NCI-H748 treated with DMSO at 0.1 percent for 48 hours (cell line): Measurements from ENCODE around the gene KIR3DL2.
"Not testable (repeated sequence)": the region's sequence is repeated elsewhere in the genome, so short reads cannot be mapped to it uniquely, and the experiment has no call there.

Source experiments
- DNase-seq: peaks from one replicate; lab custom pipeline; 2025; lab: John Stamatoyannopoulos, UW

Gene KIR3DL2

DNA sequence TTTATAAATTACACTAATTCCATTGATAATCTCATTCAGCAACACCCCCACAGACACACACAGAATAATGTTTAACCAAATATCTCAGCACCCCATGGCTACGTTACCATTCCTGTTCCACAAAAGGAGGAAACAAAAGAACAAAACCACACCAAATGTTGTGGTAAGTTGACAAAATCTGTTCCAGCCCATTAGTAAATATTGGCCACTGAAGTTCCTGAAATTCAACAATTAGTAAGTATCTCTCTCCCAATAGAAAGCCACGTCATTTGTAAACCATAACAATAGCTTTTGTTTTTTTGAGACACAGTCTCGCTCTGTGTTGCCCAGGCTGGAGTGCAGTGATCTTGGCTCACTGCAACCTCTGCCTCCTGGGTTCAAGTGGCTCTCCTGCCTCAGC lies 21.5 kb downstream of the KIR3DL2 start:
- no peak for DNase-seq

DNA sequence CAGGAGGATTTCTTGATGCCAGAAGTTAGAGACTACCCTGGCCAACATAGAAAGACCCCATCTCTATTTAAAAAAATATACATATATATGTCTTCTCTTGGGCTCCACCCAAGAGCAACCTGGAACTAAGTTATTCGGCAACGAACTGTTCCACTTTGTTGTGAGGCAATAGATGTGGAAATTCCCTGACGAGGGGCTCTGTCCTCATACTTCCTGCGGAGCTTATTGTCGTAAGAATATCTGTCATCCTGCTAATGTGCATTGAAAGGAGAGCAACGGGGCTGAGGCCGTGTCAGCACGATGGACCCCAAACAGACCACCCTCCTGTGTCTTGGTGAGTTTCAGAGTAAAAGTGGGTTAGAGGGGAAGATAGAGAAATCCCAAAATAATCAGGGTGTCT lies 23.7 kb downstream of the KIR3DL2 start, which contains the start of gene FCAR:
FCAR (plus strand) TSS at position 246 of the 400 bp plus-strand sequence; CDS start at position 301, 55 bp downstream.
- no peak for DNase-seq

DNA sequence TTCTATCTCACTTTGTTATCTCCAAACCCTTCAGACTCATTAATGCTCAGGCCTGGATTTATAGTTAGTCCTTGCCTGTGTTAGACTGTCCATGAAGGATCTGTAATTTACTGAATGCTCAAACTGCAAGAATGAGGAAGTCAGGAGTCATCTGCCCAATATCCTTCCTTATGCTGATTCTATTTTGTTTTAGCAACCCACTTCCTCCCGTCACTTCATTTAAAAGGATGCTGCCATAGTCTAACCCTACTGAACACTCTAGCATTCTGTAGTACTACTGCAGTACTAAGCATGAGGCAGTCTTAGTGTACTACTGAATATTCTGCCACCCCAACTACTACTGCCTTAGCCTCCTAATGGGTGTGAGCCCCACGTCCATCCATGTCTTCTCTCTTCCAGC lies 25.3 kb downstream of the KIR3DL2 start:
- DNase-seq: no peak

DNA sequence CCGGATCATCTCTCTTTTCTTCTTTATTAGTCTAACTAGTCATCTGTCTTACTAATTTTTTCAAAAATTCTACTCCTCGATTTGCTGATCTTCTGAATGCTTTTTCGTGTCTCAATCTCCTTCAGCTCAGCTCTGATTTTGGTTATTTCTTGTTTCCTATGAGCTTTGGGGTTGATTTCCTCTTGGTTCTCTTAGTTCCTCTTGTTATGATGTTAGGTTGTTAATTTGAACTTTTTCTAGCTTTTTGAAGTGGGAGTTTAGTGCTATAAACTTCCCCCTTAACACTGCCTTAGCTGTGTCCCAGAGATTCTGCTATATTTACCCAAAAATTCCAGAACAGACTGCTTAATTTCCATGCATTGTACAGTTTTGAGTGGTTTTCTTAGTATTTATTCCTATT lies 27.2 kb downstream of the KIR3DL2 start:
- DNase-seq: no peak

DNA sequence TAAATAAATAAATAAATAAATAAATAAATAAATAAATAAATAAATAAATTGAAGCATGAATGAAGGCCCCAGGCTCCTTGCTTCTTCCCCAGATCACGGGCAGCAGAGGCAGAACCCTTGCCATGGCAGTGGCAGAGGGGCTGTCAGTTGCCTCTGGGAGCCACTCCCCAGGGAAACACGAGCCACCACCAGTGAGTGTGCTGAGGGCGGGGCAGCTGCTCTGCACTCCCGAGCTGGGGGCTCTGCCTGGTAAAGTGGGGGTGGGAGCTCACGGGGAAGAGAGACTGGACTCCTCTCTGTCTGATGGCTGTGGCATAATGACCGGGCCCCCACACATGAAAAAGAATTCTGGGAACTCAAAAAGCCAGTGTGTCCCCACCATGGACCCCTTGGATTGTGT lies 31.6 kb downstream of the KIR3DL2 start:
- no peak for DNase-seq

DNA sequence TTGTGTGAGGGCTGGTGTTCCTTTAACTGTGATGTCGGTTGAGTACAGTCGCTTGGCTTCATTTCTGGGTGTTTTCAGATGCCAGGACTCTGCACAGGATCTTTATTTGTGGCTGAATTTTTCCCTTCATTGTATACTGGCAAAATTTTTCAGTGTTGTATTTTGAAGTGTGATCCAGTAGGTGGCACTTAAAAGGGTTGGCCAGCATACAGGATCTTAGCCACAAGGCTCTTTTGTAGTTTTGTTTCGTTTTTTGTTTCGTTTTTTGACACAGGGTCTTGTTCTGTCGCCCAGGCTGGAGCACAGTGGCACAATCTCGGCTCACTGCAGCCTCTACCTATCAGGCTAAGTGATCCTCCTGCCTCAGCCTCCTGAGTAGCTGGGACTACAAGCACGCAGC lies 32.5 kb downstream of the KIR3DL2 start:
- DNase-seq: no peak

DNA sequence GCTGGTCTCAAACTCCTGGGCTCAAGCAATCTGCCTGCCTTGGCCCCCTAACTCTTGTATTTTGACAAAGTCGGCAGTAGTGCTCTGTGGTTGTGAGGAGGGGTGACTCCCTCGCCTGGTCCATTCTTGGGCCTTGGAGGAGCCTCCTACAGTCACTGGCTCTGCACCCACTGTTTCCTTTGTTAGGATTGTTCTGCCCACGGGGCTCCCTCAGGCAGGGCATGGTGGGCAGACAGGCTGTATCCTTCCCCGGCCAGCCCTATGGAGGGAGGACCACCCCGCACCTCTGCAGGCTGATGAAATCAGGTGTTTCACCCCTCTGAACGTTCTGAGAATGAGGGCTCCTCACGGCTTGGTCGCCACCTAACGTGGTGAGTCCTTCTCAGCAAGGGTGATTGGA lies 33.0 kb downstream of the KIR3DL2 start:
- DNase-seq: no peak

DNA sequence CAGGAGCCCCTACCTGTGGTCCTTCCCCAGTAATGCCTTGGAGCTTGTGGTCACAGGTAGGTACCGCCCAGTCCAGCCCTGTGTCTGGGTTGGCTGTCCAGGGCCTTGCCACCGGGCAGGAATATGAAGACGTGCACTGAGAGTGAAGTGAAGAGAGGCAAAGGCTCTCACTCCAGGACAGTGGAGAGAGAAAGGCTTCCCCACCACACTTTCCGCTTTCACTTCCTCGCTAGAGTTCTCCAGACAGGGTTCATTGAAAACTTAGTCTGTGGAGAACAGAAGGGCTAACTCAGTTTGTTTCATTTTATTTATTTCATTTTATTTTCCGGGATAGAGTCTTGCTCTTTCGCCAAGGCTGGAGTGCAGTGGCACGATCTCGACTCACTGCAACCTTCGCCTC lies 38.0 kb downstream of the KIR3DL2 start:
- DNase-seq: no peak

DNA sequence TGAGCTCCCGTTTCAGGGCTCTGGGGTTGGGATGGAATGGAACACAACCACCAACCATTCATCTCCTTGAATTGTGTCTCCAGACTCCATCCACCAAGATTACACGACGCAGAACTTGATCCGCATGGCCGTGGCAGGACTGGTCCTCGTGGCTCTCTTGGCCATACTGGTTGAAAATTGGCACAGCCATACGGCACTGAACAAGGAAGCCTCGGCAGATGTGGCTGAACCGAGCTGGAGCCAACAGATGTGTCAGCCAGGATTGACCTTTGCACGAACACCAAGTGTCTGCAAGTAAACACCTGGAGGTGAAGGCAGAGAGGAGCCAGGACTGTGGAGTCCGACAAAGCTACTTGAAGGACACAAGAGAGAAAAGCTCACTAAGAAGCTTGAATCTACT lies 39.3 kb downstream of the KIR3DL2 start:
- no peak for DNase-seq

DNA sequence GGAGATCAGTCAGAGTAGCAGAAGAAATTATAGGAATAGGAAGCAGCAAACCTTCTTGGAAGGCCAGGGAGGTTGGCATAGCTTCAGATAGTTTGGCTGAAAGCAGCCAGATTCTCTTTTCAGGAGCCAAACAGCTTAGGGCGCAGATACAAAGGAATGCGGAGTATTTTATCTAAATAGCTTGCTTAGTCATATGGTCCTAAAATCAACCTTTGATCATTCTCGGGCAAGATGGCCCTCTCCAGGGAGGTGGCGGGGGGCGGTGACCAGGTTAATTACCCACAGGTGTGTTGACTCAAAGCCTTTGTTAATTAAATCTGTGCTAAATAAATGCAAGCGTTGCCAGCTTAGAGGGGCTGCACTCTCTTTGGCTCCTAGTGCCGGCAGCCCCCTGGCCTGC lies 43.2 kb downstream of the KIR3DL2 start:
- DNase-seq: no peak

DNA sequence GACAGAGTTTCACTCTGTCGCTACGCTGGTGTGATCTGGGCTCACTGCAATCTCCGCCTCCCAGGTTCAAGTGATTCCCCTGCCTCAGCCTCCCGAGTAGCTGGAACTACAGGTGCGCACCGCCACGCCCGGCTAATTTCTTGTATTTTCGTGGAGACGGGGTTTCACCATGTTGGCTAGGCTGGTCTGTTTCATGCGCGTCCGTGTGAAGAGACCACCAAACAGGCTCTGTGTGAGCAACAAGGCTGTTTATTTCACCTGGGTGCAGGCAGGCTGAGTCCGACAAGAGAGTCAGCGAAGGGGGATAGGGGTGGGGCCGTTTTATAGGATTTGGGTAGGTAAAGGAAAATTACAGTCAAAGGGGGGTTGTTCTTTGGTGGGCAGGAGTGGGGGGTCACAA lies 43.9 kb downstream of the KIR3DL2 start:
- DNase-seq: not testable (repeated sequence)

DNA sequence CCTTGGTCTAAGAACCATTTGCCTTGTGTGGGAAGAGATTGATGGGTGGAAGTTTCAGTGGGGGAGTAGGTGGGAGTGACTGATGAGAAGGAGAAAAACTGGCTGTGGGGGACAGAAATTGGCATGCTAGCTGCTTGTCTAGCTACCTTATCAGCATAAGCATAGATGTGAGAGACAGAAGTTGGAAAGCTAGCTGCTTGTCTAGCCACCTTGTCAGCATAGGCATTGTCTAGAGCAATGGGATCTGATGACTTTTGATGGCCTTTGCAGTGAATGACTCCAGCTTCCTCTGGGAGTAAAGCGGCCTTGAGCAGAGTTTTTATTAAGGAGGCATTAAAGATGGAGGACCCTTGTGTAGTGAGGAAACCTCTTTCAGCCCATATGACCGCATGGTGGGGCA lies 45.8 kb downstream of the KIR3DL2 start:
- no peak for DNase-seq

DNA sequence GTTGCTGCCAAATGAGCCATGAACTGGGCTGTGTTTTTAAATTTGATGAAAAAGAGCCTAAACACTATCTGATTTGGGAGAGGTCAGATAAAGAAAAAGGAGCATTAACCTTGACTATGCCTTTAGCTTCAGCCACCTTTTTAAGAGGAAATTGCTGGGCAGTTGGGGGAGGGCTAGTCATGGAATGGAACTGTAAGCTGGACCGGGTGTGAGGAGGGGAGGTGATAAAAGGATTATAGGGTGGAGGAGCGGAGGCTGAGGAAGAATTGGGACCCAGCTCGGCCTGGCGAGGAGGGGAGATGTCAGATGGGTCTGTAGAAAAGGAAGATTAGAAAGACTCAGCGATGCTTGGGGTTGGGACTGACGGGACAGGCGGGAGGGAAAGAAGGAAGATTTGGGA lies 48.4 kb downstream of the KIR3DL2 start:
- DNase-seq: not testable (repeated sequence)

DNA sequence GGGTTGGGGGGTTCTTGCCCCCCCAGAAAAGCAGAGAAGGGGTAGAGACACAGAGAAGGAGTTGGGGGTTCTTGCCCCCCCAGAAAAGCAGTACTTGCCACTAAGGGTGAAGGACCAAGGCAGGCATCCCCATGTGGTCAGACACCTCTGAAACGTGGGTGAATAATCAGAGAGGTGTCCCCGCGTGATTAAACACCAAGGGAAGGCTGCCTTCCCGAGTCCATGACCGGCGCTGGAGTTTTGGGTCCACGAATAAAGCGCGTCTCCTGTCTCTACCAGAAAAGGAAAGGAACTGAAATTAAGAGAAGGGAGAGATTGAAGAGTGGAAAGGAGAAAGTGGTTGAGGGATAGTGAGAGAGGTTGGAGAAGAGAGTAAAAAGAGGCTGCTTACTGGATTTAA lies 49.4 kb downstream of the KIR3DL2 start:
- DNase-seq: not testable (repeated sequence)

DNA sequence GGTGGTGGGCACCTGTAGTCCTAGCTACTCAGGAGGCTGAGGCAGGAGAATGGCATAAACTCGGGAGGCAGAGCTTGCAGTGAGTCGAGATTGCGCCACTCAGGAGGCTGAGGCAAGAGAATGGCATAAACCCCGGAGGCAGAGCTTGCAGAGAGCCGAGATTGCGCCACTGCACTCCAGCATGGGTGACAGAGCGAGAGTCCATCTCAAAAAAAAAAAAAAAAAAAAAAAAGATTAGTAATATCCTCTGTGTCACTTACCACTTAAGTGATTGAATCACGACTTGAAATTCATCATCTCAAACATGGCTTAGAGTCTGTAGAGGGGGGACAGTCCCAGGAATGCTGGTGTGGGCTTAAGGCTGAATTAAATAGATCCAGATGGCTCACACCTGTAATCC lies 50.9 kb downstream of the KIR3DL2 start:
- not testable (repeated sequence) for DNase-seq

DNA sequence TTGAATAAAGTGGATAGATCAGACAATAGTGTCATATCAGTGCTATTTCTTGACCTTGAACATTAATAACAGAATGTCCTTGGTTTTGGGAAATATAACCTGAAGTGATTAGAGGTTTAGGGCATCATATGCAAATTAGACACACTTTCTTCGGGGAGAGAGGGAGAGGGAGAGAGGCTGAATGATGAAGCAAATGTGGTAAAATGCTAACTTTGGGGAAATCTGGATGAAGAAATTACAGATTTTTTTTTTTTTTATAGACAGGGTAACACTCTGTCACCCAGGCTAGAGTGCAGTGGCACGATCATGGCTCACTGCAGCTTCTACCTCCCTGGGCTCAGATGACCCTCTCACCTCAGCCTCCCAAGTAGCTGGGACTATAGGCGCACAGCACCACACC lies 51.8 kb downstream of the KIR3DL2 start:
- no peak for DNase-seq

DNA sequence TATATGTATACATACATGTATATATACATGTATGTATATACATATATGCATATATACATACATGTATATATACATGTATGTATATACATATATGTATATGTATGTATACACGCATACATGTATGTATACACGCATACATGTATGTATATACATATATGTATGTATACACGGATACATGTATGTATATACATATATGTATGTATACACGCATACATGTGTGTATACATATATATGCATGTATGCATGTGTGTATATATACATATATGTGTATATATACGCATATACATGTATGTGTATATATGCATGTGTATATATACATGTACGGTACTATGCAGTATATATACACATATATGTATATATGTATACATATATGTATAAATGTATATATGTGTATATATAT lies 53.1 kb downstream of the KIR3DL2 start:
- DNase-seq: no peak

DNA sequence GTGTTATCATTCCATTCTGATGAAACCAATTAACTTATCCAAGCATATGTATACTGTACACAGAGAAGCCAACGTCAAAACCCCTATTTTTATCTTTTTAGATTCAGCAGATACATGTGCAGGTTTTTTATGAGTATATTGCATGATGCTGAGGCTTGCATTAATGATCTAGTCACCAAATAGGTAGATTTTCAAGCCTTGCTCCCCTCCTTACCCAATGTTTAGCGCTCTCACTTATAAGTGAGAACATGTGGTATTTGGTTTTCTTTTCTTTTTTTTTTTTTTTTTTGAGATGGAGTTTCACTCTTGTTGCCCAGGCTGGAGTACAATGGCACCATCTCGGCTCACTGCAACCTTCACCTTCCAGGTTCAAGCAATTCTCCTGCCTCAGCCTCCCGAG lies 54.0 kb downstream of the KIR3DL2 start:
- not testable (repeated sequence) for DNase-seq

DNA sequence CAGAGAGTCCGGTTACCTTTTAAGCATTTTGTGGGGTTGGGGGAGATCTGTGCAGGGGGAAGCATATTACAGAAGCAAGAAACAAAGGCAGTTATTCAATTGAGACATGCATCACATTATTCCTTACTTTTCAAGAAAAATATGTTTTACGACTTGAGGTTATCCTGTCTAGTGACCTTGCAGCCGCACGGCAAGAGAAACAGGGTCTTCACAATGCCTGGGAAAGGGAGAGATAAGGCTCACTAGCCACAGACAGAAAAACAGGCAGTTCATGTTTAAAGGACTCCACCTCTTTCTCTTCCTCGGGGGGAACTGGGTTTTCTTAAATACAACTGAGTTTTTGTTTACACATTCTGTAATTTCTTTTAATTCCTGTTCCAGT lies 55.2 kb downstream of the KIR3DL2 start:
- DNase-seq: no peak

DNA sequence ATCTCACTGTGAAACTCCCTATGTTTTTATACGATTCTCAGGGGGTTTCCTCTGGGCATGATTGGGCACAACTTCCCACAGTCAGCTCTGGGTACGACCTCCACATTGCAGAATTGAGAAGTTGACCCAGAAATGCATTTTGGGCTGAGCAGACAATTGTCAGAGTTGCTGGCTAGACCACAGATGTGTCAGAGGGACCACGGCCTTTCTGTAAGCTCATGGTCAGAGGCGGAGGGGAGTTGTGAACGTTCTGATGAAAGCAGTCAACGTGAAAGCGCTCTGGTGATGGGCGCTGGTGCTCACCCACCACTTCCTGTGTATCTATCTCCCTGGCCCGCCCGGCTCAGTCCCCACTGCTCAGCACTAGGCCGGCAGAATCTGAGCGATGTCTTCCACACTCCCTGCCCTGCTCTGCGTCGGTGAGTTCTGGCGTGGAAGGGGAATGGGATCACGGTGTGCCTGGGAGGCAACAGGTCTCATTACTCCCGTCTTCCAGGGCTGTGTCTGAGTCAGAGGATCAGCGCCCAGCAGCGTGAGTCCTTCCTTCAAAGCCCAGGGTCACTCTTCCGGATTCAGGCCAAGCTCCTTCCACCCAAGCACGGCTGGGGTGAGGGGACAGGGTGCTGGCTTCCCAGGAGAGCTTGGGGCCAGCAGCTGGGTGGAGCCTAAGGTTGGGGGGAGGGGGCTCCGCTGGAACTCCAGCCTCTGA lies 55.7 kb downstream of the KIR3DL2 start, which contains the start of gene NCR1:
NCR1 (plus strand) TSS at position 346 of the 709 bp plus-strand sequence; CDS start at position 386, 40 bp downstream.
- no peak for DNase-seq

DNA sequence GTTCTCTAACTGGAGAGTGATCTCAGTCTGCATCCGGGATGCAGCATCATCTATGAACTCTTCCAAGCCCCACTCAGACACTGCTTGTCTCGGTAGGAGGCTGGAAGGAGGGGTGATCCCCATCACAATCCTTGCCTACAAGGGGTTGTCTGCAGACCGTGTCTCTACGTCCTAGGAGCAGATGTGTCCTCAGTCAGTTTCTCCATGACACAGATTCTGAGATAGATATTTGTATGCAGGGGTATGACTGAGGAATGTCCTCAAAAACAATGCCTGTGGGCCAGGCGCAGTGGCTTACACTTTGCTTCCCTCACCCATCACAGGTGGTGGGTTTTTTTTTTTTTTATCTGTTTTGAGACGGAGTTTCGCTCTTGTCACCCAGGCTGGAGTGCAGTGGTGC lies 56.6 kb downstream of the KIR3DL2 start:
- DNase-seq: no peak

DNA sequence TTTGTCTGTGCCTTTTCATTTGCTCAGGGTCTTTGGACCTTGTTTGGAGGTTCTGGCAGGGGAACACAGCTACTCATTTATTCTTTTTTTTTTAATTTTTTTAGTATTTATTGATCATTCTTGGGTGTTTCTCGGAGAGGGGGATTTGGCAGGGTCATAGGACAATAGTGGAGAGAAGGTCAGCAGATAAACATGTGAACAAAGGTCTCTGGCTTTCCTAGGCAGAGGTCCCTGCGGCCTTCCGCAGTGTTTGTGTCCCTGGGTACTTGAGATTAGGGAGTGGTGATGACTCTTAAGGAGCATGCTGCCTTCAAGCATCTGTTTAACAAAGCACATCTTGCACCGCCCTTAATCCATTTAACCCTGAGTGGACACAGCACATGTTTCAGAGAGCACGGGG lies 57.7 kb downstream of the KIR3DL2 start:
- not testable (repeated sequence) for DNase-seq
